Chondrocyte (in vitro differentiated cells): ENCODE measurements around the gene CD164. TPM values are rescaled to one million over a fixed set of nuclear protein-coding genes. Genes with fewer than 3 reads are reported as not detected.

Experiments used
- DNase-seq: peaks from one replicate; pipeline ENCODE4 v3.0.0; 2021; ENCODE audit warnings: mixed read lengths, low spot score
- H3K27ac Mint-ChIP-seq: one replicate; pipeline ENCODE4 v1.8.0; 2021; ENCODE audit warnings: mild to moderate bottlenecking, moderate library complexity, mixed read lengths; ENCODE audit not compliant: unreplicated experiment
- H3K27me3 Mint-ChIP-seq: 2 replicates; pipeline ENCODE4 v1.8.0; 2021; ENCODE audit warnings: low read depth, mixed read lengths
- H3K36me3 Mint-ChIP-seq: 2 replicates; pipeline ENCODE4 v1.8.0; 2021; ENCODE audit warnings: low read depth, mixed read lengths
- H3K4me1 Mint-ChIP-seq: 2 replicates; pipeline ENCODE4 v1.8.0; 2021; ENCODE audit warnings: low read depth, mild to moderate bottlenecking, mixed read lengths
- H3K4me3 Mint-ChIP-seq: one replicate; pipeline ENCODE4 v1.8.0; 2021; ENCODE audit warnings: mild to moderate bottlenecking, moderate library complexity, mixed read lengths; ENCODE audit not compliant: unreplicated experiment
- H3K9me3 Mint-ChIP-seq: 2 replicates; pipeline ENCODE4 v1.8.0; 2021; ENCODE audit warnings: low read depth, mixed read lengths
- CTCF ChIP-seq: fragments of 200-600 bp; sonication (generic); IDR thresholded peaks from 2 replicates; pipeline ENCODE4 v1.5.0; 2021; ENCODE audit warnings: antibody characterized with exemption, mild to moderate bottlenecking, moderate library complexity
- total RNA-seq: library from RNA; stranded (reverse); gene quantifications from 3 replicates; pipeline ENCODE4 v1.2.1, GENCODE V29; 2021

The CD164 gene
- total RNA-seq, 1 donor from 2014 or later: 259 TPM

DNA sequence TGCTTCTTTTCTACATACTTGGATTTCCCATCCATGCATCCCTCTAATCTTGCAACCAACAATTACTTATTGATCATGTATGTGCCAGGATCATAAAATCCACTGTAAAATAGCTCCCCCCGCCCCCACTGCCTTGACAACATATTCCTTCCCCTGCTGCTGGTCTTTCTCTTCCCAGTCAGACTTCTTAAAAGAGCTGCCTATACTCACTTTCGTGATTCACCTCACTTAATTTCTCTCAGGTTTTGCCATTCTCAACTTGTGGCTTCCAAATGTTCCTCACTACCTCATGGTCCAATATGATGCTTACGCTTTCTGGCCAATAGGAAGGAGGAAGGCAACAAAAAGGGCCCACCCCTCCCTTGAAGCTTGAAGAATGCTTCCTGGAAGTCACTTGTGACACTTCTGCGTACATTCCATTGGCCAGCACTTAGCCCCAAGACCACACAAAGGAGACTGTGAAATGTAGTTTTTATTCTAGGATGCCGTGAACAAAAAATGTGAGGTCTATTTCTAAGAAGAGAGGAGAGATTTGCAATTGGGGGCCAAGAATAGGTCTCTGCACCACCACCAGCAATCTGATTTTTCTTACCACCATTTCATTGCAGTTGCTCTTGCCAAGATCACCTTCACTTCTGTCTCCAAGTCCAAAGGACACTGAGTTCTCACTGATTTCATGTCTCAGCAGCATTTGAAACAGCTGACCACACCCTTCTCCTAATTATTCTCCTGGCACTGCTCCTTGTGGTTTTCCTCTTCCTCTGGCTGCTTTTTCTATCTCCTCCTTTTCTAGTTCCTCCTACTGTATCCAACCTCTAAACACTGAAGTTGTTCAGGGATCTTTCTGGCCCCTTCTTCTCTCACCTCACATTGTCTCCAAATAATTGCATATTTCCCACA is 30.8 kb downstream of the CD164 start:
- Mint-ChIP-seq H3K36me3 (peaks cover 14% of the 10 kb centered on the region), H3K27me3 (no peaks in the 10 kb centered on the region), H3K27ac (no peak overlapping the region), H3K4me3 (no peak overlapping the region), H3K9me3 (peaks cover 4% of the 10 kb centered on the region), H3K4me1 (peaks cover 20% of the 10 kb centered on the region)
- no peak for TF ChIP-seq CTCF
- no peak for DNase-seq

GRCh38 chr6:109349419-109349987 is 32.8 kb downstream of the CD164 start:
- TF ChIP-seq CTCF: no peak
- Mint-ChIP-seq H3K27me3 (no peaks in the 10 kb centered on the region), H3K27ac (no peak overlapping the region), H3K4me3 (no peak overlapping the region), H3K4me1 (peaks cover 20% of the 10 kb centered on the region), H3K36me3 (peaks cover 11% of the 10 kb centered on the region), H3K9me3 (no peaks in the 10 kb centered on the region)
- no peak for DNase-seq

DNA sequence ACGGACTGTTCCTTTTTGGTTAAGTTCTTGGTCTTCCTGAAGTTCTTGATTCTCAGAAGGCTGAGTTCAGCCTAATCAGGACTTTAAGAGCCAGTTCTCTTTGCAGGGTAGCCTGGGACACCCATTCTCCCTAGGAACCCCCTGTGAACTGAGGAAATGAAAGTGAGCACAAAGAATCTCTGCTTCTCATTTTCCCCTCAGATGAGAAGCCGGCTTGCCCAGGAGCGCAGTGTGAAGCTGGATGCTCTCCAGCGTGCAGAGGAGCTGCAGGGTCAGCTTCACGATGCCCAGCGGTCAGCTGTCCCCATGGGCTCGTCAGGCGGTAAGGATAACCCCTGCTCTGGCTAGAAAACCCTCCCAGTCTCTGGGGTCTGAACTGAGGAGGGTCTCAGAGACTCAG is 34.0 kb downstream of the CD164 start:
- DNase-seq: no peak
- peaks cover 7% of the 10 kb centered on the region for H3K36me3 Mint-ChIP-seq
- no peak overlapping the region for H3K27ac Mint-ChIP-seq
- no peak overlapping the region for H3K4me3 Mint-ChIP-seq
- peaks cover 20% of the 10 kb centered on the region for H3K4me1 Mint-ChIP-seq
- H3K27me3 Mint-ChIP-seq: no peaks in the 10 kb centered on the region
- no peak for TF ChIP-seq CTCF
- H3K9me3 Mint-ChIP-seq: no peaks in the 10 kb centered on the region

DNA sequence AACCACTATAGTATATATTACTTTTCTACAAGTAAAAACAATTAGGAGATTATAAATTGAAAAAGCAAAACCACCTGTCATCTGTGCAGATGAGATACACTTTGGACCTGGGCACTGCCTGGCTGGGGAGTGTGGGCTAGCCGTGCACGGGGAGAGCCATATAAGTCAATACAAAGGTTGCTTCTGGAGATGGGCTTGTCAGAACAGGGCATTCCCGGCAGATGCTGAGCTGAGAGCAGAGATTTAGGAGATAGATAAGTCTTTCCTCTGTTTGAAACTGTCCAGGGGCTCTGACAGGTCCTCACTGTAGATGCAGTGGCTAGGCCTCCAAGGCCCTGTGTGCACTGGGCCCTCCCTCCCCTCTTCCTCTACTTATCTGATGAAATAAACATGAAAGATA is 34.5 kb downstream of the CD164 start:
- no peak for DNase-seq
- H3K36me3 Mint-ChIP-seq: peaks cover 7% of the 10 kb centered on the region
- H3K9me3 Mint-ChIP-seq: no peaks in the 10 kb centered on the region
- H3K27ac Mint-ChIP-seq: no peak overlapping the region
- no peak for TF ChIP-seq CTCF
- H3K27me3 Mint-ChIP-seq: no peaks in the 10 kb centered on the region
- no peak overlapping the region for H3K4me3 Mint-ChIP-seq
- H3K4me1 Mint-ChIP-seq: peaks cover 20% of the 10 kb centered on the region

GRCh38 chr6:109345986-109346385 is 36.3 kb downstream of the CD164 start:
- Mint-ChIP-seq H3K4me1 (peaks cover 5% of the 10 kb centered on the region), H3K9me3 (no peaks in the 10 kb centered on the region), H3K27me3 (no peaks in the 10 kb centered on the region), H3K27ac (no peak overlapping the region), H3K4me3 (no peak overlapping the region), H3K36me3 (peaks cover 3% of the 10 kb centered on the region)
- TF ChIP-seq CTCF: no peak
- DNase-seq: no peak
